Measurements from ENCODE around the gene SPATA6L.

The SPATA6L gene

DNA sequence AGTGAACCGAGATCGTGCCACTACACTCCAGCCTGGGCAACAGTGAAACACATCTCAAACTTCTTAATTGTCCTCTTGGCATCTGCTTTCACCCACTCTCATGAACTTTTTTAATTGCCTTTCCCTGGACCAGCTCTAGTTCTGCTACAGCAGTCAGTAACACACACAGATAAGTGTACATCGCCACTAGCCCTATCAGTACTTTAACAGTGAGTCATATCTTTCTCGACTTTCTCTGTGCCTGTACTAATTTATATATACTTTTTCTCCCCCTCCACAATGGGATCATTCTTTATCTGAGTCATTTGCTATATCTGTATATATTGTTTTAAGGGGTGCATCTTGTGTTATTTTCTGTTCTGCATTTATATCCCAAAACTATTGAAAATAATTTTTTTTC is 19.8 kb upstream of the SPATA6L start:
- Mint-ChIP-seq H3K27ac (no peak overlapping the region), H3K4me1 (peaks cover 44% of the 10 kb centered on the region), H3K36me3 (ENCODE audit: low read depth) (peaks cover 18% of the 10 kb centered on the region), H3K4me3 (no peak overlapping the region), H3K27me3 (no peaks in the 10 kb centered on the region), H3K9me3 (no peaks in the 10 kb centered on the region)
- DNase-seq: no peak
- ATAC-seq: peak; percentile 44

DNA sequence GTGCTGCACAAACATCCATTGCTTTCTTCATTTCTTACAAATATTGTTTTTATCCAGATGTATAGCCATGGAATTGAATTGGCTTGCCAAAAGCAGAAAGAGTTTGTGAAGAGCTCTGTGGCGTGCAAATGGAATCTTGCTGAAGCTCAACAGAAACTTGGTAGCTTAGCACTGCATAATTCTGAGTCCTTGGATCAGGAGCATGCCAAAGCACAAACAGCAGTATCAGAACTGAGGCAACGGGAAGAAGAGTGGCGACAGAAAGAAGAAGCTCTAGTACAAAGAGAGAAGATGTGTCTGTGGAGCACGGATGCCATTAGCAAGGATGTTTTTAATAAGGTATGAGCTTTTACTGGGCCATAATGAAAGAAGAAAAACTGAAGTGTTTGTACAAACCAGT is 18.5 kb upstream of the SPATA6L start:
- H3K36me3 Mint-ChIP-seq (ENCODE audit: low read depth): peaks cover 15% of the 10 kb centered on the region
- H3K4me1 Mint-ChIP-seq: peaks cover 32% of the 10 kb centered on the region
- H3K4me3 Mint-ChIP-seq: no peak overlapping the region
- ATAC-seq (no peak), DNase-seq (no peak)
- H3K27ac Mint-ChIP-seq: no peak overlapping the region
- H3K9me3 Mint-ChIP-seq: no peaks in the 10 kb centered on the region
- H3K27me3 Mint-ChIP-seq: no peaks in the 10 kb centered on the region

DNA sequence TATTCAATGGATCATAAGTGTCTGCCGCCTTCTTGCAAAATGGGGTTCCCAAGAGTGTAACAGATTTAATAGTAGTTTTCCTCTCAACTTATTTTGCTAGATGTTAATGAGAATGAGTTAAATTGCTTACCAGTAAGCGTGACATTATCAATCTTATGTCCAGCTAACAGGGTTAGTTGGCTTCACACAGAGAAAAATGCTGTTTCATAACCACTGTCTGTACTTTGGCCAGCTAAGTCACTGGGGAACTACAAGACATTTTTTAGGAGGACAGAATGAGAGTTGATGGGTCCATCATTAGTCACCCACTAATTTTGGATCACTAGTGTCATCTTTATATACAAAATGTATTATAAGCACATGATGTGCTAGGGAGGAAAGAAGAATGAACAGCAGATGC is 14.5 kb upstream of the SPATA6L start:
- no peaks in the 10 kb centered on the region for H3K27me3 Mint-ChIP-seq
- H3K4me3 Mint-ChIP-seq: no peak overlapping the region
- H3K9me3 Mint-ChIP-seq: no peaks in the 10 kb centered on the region
- DNase-seq: no peak
- H3K27ac Mint-ChIP-seq: no peak overlapping the region
- H3K36me3 Mint-ChIP-seq (ENCODE audit: low read depth): peaks cover 10% of the 10 kb centered on the region
- ATAC-seq: no peak
- H3K4me1 Mint-ChIP-seq: peaks cover 17% of the 10 kb centered on the region

DNA sequence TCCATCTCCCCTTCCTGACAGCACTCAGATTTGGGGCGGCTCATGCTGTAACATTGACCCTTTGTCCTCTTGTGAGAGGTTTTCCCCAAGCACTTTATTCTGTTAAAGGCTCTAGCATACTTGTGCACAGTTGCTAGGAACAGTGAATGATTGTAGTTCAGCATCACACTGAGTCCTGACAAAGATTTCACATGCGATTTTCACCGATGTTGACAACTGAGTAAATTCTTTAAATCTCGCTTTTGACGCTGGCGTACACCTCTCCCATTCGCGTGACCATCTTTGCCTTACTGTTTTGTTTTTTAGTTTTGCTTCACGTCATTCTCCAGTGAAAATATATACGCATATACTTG is 13.9 kb upstream of the SPATA6L start:
- no peak overlapping the region for H3K4me3 Mint-ChIP-seq

DNA sequence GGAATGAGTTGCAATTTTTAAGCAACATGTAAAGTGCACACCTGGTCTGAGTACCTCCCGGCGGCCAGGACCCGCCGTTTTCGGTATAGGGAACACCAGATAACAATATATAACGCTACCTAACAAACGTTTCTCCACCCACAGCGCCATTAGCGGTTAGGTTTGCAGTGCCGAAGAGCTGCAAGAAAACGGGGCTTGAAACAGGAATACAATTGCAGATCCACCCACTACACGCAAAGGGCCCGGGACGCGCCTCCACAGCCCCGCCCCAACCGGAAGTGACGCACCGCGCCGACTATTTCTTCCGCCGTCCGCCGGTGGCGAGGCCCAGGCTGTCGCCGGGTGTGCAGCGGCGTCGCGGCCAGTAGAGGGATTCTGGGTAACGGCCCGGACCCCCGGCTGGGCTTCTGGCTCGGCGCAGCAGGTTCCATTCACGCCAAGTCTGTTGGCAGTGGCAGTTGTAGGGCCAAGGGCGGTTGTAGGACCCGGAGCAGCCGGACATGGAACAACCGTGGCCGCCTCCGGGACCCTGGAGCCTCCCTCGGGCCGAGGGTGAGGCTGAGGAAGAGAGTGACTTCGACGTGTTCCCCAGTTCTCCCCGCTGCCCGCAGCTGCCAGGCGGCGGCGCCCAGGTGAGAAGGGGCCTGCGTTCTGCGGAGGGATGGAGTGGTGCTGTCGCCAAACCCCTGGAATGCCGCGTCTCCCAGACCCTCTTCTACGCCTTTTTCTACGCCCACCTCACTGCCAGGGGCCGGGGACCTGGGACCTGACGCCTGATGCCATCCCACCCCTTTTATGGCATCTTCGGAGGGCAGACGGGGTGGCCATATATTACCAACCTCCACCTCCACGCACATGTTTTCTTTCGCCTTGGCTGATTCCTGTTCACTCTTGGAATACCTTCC is 13.2 kb upstream of the SPATA6L start, which contains the start of gene CDC37L1:
Gene CDC37L1, plus strand, starts transcription at position 302 of the 905 bp plus-strand sequence. Its CDS starts 199 bp downstream, at position 501.
- H3K9me3 Mint-ChIP-seq: no peaks in the 10 kb centered on the region
- peak; percentile 100 for DNase-seq
- H3K4me3 Mint-ChIP-seq: no peak within 1 kb of the TSS
- H3K27ac Mint-ChIP-seq: no peak within 1 kb of the TSS
- no peaks in the 10 kb centered on the region for H3K27me3 Mint-ChIP-seq
- ATAC-seq: peak; percentile 98
- peaks cover 13% of the 10 kb centered on the region for H3K4me1 Mint-ChIP-seq
- H3K36me3 Mint-ChIP-seq (ENCODE audit: low read depth): peaks cover 6% of the 10 kb centered on the region

More for the DNA sequence above, 13.9 kb upstream of the SPATA6L start:
- Mint-ChIP-seq H3K36me3 (ENCODE audit: low read depth) (peaks cover 6% of the 10 kb centered on the region), H3K27ac (no peak overlapping the region), H3K4me1 (peaks cover 13% of the 10 kb centered on the region), H3K27me3 (no peaks in the 10 kb centered on the region), H3K9me3 (no peaks in the 10 kb centered on the region)
- DNase-seq: no peak
- no peak for ATAC-seq

DNA sequence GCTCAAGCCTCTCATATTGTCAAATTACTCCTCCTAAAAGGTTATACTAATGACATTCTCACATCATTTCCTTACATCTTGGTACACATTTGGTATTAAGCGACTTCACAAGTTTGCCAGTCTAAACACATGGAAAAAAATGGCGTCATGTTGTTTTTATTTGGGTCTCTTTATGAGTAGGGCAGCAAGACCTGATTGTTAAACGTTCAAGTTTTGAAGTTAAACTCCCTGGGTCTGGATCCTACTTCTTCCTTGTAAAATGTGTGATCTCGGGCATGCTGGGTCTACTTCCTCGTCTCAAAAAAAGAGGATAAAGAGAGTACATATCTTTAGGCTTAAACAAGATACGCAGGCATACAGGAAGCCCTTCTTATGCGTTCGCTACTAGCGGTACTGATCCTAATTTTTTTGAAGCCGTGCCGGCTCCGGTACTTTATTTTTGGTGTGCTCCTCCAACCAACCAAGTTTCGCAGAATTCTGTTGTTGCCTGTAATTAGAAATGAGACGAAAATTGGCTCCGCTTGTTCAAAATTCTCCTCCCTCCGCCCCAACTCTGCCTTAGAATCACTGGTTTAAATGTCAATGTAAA is 12.5 kb upstream of the SPATA6L start:
- no peak for DNase-seq
- Mint-ChIP-seq H3K9me3 (no peaks in the 10 kb centered on the region), H3K4me3 (no peak overlapping the region), H3K4me1 (peaks cover 10% of the 10 kb centered on the region), H3K27ac (no peak overlapping the region), H3K27me3 (no peaks in the 10 kb centered on the region), H3K36me3 (ENCODE audit: low read depth) (peaks cover 6% of the 10 kb centered on the region)
- no peak for ATAC-seq

DNA sequence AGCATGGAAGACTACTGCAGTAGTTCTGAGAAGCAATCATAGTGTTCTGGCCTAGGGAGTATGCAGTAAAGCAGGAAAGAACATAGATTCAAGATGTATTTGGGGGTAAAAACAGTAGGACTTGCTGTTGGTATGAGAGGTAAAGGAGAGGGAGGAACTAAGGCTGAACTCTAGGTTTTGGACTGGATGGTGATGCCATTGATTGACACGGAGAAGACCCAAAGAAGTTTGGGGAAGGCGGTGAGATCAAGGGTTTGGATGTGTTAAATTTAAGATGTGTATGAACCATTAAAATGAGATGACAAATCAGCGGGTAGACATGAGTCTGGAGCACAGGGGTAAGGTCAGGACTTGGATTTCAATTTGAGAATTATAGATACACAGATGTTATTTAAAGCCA is 11.1 kb upstream of the SPATA6L start:
- Mint-ChIP-seq H3K4me1 (peaks cover 2% of the 10 kb centered on the region), H3K9me3 (no peaks in the 10 kb centered on the region)

DNA sequence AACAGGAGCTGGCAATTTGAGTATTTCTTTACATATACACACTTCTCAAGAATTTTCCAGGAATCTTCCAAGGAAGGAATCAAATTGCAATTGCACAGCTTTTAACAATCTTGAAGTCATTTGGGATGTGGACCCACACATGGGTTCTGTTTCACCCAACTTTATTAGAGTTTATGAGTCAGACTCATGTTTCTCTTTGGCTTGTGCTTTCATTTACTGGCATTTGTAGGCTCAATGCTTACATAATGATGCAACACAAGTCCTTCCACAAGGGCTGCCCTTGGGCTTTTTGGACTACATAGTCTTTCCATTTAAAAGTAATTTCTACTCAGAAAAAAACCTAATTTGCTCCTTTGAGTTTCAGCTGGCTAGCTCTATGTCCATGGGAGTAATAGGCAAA is 8.5 kb upstream of the SPATA6L start:
- peaks cover 12% of the 10 kb centered on the region for H3K4me1 Mint-ChIP-seq
- H3K27ac Mint-ChIP-seq: no peak overlapping the region
- ATAC-seq (no peak), DNase-seq (no peak)
- no peak overlapping the region for H3K4me3 Mint-ChIP-seq
- no peaks in the 10 kb centered on the region for H3K9me3 Mint-ChIP-seq
- no peaks in the 10 kb centered on the region for H3K36me3 Mint-ChIP-seq (ENCODE audit: low read depth)
- H3K27me3 Mint-ChIP-seq: no peaks in the 10 kb centered on the region

More for the DNA sequence above, 11.1 kb upstream of the SPATA6L start:
- Mint-ChIP-seq H3K27me3 (no peaks in the 10 kb centered on the region), H3K4me3 (no peak overlapping the region), H3K27ac (no peak overlapping the region), H3K36me3 (ENCODE audit: low read depth) (no peaks in the 10 kb centered on the region)
- ATAC-seq (no peak), DNase-seq (no peak)

DNA sequence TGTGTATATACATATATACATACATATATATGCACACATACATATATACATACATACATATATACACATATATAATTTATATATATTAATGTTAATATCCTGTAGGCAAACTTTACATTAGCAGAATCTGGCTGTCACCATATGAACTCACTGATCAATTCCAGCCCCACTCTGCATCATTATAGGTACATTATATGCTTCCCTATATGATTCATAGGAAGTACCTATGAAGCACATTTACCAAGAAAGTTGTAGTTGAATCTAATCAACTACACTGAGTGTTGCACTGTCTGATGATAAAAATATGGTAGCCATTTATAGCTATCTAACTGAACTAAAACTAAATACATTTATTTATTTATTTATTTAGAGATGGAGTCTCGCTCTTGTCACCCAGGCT is 5.5 kb upstream of the SPATA6L start:
- Mint-ChIP-seq H3K9me3 (no peaks in the 10 kb centered on the region), H3K4me1 (peaks cover 19% of the 10 kb centered on the region), H3K27ac (no peak overlapping the region), H3K27me3 (no peaks in the 10 kb centered on the region), H3K36me3 (ENCODE audit: low read depth) (no peaks in the 10 kb centered on the region), H3K4me3 (no peak overlapping the region)
- DNase-seq (no peak), ATAC-seq (no peak)

DNA sequence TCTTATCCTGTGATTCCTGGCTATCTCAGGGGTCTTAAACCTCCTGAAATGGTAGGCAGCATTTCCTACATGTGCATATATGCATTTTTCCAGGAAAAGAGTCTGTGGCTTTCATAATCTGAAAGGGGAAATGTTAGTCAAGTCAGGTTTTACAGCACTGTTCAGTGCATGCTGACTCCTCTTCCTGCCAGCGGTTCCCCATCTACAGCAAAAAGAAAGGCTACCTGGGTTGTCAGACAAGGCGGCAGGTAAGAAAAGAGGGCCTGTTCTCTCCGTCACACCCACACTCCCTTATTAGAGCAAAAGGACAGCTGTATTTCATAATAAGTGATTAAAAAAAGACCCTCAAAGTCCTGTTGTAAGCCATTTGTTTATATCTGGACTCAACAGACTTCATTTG is 4.3 kb upstream of the SPATA6L start:
- H3K4me3 Mint-ChIP-seq: no peak overlapping the region
- no peaks in the 10 kb centered on the region for H3K27me3 Mint-ChIP-seq
- H3K4me1 Mint-ChIP-seq: peaks cover 30% of the 10 kb centered on the region
- no peaks in the 10 kb centered on the region for H3K36me3 Mint-ChIP-seq (ENCODE audit: low read depth)
- H3K9me3 Mint-ChIP-seq: no peaks in the 10 kb centered on the region
- ATAC-seq (no peak), DNase-seq (no peak)
- peak overlapping the region; percentile 9 for H3K27ac Mint-ChIP-seq

DNA sequence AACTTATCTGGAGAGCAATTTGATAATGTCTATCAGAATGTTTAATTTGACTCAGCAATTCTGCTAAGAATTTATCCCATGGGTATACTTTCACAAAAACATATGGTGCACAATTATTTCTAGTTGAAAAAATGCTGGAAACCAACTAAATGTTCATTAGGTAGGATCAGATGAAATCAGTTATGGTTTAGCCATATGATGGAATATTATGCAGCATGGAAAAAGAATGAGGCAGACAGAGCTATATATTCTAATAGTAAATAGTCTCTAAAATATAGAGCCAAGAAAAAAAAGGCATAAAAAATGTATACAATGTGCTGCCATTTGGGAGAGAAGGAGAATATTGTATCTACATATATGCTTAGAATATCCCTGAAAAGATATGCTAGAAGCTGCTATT is 3.6 kb upstream of the SPATA6L start:
- no peaks in the 10 kb centered on the region for H3K27me3 Mint-ChIP-seq
- H3K4me1 Mint-ChIP-seq: peaks cover 37% of the 10 kb centered on the region
- ATAC-seq (no peak), DNase-seq (no peak)
- no peak overlapping the region for H3K4me3 Mint-ChIP-seq
- no peaks in the 10 kb centered on the region for H3K9me3 Mint-ChIP-seq
- no peak overlapping the region for H3K27ac Mint-ChIP-seq
- H3K36me3 Mint-ChIP-seq (ENCODE audit: low read depth): no peaks in the 10 kb centered on the region

DNA sequence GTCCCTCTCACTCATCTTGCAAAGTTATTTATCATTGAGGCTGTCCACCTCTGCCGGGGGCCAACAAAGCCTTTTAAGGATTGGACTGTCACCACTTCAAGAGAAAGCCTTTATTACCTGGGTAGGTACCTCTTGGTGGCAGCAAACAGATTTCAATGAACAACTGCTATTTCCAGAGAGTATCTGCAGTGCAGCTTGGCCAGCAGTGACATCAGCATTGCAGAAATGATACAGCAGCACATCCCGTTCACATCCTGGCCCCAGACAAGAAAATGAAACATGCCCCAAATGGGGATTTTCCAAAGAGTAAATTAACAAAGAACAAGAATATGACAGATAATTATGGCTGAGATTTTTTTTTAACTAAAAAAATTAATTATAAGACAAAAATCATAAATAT is 2.3 kb upstream of the SPATA6L start:
- no peaks in the 10 kb centered on the region for H3K27me3 Mint-ChIP-seq
- no peak overlapping the region for H3K4me3 Mint-ChIP-seq
- H3K27ac Mint-ChIP-seq: no peak overlapping the region
- H3K9me3 Mint-ChIP-seq: no peaks in the 10 kb centered on the region
- ATAC-seq (no peak), DNase-seq (no peak)
- peaks cover 50% of the 10 kb centered on the region for H3K4me1 Mint-ChIP-seq
- H3K36me3 Mint-ChIP-seq (ENCODE audit: low read depth): no peaks in the 10 kb centered on the region

DNA sequence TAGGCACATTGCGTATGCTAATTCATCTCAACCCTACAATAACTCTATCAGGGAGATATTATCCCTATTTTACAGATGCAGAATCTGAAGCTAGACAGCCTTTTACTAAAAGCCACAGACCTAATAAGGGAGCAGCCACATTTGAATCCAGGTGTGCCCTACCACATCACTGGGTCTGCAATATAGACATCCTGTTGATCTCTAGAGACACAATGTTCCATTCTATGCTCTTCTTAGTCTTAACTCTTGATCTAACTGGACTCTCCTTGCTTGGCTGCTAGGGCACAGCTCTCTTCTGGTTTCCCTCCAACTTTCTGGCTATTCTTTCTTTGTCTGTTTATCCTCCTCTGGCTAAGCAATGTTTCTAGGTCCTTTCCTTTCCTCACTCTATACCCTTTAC is 1.4 kb upstream of the SPATA6L start:
- Mint-ChIP-seq H3K4me1 (peaks cover 59% of the 10 kb centered on the region), H3K4me3 (no peak overlapping the region), H3K36me3 (ENCODE audit: low read depth) (no peaks in the 10 kb centered on the region), H3K9me3 (no peaks in the 10 kb centered on the region), H3K27ac (no peak overlapping the region), H3K27me3 (no peaks in the 10 kb centered on the region)
- DNase-seq: no peak
- ATAC-seq: no peak

DNA sequence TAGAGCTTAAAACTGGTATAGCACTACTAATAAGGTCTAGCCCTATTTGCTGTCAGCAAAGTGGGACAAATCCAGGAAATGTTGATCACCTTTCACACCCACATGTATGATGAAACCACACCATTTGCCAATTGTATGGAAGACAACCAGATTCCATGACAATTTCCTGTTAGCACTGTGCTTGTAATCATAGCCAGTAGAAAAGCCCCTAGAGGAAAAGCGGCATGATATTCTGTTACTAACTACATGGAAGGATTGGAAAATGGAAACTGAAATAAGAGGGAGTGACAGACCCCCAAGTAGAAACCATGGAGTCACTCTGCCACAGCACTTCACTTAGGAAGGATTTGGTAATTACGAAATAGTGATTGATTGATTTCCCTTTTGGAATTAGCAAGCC is 923 bp downstream of the SPATA6L start:
- no peaks in the 10 kb centered on the region for H3K9me3 Mint-ChIP-seq
- H3K4me3 Mint-ChIP-seq: peak overlapping the region; percentile 78
- peak overlapping the region; percentile 52 for H3K27ac Mint-ChIP-seq
- no peaks in the 10 kb centered on the region for H3K36me3 Mint-ChIP-seq (ENCODE audit: low read depth)
- no peak for DNase-seq
- H3K4me1 Mint-ChIP-seq: peaks cover 58% of the 10 kb centered on the region
- ATAC-seq: no peak
- H3K27me3 Mint-ChIP-seq: no peaks in the 10 kb centered on the region

DNA sequence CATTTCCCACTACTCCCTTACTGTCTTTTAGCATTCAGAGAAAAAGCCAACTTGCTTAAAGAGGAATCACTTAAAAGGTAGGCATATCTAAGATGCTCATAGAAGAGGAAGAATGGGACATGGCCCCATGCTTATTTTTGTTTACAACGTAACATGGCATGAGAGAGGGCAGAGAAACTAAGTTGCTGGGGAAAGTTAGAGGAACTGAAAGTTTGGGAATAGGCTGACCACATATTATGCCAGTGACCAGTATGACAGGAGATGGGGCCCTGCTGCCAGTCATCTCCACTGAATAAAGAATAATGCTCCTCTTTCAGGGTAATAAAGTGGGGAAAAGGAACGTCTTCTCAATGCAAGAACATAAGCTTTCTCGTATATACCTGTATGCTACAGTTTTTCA is 2.3 kb downstream of the SPATA6L start:
- H3K4me1 Mint-ChIP-seq: peaks cover 55% of the 10 kb centered on the region
- no peaks in the 10 kb centered on the region for H3K27me3 Mint-ChIP-seq

More for the DNA sequence above, 2.3 kb downstream of the SPATA6L start:
- ATAC-seq: no peak
- DNase-seq: no peak
- Mint-ChIP-seq H3K9me3 (no peaks in the 10 kb centered on the region), H3K27ac (no peak overlapping the region), H3K4me3 (peak overlapping the region; percentile 91), H3K36me3 (ENCODE audit: low read depth) (no peaks in the 10 kb centered on the region)
